HG02970 (cell line): ENCODE measurements around the gene LIN28A.
"Not testable (repeated sequence)": the region's sequence is repeated elsewhere in the genome, so short reads cannot be mapped to it uniquely, and the experiment has no call there.

Experiments
- ATAC-seq: cut with Tn5 transposase; IDR thresholded peaks from one replicate; pipeline ENCODE4 v1.9.1; 2021; ENCODE audit warnings: mild to moderate bottlenecking, moderate library complexity, moderate number of reproducible peaks; ENCODE audit not compliant: unreplicated experiment, low FRiP score

The LIN28A gene

GRCh38 chr1:26410706-26411623, at the start of gene LIN28A:
LIN28A (plus strand) TSS chr1:26410817; CDS start chr1:26410892, 75 bp downstream.
- ATAC-seq, result no peak

DNA sequence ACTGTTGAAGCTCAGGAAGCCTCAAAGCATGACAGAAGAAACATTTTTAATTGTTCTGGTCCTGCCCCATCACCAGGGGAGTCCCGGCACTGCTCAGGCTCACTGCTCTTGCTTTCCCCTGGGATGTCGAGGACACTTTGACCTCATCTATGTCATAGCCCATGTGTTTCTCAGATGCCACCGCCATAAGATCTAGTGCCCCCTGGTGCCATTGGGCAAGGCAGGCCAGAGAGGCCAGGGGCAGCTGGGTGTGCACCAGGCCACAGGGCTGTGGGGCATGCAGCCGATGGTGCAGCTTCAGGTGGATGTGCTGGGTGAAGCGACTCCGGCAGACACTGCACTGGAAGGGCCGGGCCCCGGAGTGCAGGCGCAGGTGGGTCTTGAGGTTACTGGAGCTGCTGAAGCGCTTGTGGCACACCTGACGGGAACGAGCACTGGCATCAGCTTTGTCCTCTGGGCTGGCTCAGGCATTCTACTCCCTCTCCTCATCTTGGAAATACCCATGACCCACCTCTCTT, 49.0 kb upstream of the LIN28A start:
- no peak for ATAC-seq

GRCh38 chr1:26362331-26362730, 48.3 kb upstream of the LIN28A start:
- ATAC-seq, result no peak

DNA sequence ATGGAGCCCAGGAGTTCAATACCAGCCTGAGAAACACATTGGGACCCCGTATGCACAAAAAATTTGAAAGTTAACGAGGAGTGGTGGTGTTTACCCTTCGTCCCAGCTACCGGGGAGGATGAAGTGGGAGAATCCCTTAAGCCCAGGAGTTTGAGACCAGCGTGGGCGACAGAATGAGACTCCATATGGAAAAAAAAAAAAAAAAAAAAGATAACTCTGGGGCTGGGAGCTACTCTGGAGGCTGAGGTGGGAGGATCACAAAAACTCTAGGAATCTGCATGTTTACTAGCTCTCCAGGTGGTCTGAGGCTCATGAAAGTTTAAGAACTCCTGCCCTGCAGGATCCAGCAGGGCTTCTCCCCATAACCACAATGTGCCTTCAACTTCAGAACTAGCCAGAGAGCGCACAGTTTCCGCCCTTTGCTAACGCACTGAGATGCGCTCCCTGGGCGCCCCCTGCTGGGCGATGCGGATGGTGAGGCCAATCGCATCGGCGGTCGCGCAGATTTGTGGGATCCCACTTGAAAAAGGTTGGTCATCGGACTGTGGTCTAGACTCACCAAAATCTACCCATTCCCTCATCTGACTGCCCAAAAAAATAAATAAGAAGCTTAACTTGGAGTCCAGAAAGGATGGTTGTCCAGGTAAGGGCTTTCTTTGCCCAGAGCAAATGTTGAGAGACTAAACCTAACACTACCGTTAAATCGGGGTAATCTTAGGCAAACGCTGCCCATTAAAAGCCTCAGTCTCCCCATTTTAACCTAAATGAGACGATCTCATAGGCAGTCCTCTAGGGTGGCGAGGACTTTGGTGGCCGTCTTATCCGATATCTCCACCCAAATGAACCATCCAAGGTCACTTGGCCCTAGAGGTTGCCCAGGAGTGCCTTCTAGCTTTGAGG, 46.8 kb upstream of the LIN28A start:
- no peak for ATAC-seq

GRCh38 chr1:26364956-26365355, 45.7 kb upstream of the LIN28A start:
- ATAC-seq, result no peak

- no peak for ATAC-seq
Observed at GRCh38 chr1:26367441-26367840, 43.2 kb upstream of the LIN28A start.

GRCh38 chr1:26368006-26368405, 42.6 kb upstream of the LIN28A start:
- ATAC-seq, result no peak

- ATAC-seq, result no peak
Observed at GRCh38 chr1:26368486-26368885, 42.1 kb upstream of the LIN28A start.

DNA sequence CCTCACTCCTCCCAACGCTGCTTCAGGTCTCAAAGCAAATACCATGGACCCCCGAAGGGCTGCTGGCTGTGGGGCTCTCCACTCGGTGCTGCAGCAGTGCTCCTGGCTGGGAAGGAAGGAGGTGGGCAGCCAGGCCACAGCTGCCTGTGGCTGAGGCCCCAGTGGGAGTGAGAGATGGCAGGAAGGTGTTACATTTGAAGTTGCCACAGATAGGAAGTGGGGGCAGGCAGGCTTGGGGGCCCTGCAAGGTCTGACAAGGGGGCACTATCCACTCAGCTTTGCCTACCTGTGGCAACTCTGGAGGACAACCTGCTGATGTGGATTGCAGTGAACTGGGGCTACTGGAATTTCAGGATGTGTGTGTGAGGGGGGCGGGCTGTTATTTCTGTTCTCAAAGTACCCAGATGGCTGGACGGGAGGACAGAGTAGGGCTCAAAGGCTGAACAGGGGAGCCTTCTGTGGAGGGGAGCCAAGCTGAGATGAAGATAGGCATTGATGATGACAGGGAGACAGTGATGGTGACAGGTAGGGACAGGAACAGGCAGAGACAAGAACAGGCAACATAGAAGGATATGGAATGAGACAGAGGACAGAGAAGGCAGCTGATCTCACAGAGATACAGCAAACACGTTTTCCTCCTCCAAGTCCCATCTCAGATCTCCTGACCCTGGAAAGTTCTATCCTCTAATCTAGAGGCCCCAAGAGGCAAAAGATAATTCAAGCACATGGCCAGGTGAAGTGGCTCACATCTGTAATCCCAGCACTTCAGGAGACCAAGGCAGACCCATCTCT, 39.8 kb upstream of the LIN28A start:
- ATAC-seq, result no peak

- no peak for ATAC-seq
Observed at GRCh38 chr1:26372039-26372438, 38.6 kb upstream of the LIN28A start.

DNA sequence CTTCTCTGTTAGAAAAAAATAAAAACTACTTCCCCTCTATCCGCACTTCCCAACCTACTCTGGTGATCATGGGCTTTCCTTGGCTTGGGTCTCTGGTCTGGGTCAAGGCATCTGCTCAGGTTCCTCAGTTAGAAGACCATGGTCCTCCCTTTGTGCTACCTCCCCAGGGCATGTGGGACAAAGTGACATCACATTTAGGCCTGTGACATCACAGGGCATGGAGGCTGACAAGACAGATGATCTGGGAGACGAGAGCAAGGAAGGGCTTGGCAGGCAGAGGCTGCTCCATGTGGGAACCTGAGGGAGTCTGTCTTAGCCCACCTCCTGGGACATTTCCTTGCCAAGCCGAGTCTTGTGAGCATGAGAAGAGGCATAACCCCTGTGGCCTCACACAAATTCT, 38.0 kb upstream of the LIN28A start, which contains the start of gene ZNF683:
TSS of gene ZNF683 (minus strand) at position 140 of the 400 bp plus-strand sequence. CDS start 4,179 bp downstream, outside the sequence.
- not testable (repeated sequence) for ATAC-seq

DNA sequence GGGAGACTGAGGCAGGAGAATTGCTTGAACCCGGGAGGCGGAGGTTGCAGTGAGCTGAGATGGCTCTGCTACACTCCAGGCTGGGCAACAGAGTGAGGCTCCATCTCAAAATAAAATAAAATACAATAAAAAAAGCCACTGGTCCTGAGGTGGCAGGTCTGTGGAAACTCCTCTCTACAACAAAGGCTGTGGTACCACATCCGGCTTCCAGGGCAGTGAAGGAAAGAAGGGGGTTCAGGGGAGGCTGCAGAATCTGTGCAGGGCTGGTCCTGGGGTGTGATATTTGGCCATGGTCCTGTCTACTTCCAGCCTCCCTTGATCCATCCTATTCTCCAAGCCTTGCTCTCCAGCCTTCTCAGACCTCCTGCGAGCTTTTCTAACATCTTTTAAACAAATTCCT, 37.3 kb upstream of the LIN28A start:
- ATAC-seq, result no peak

- no peak for ATAC-seq
Observed at GRCh38 chr1:26373789-26374188, 36.8 kb upstream of the LIN28A start.

- not testable (repeated sequence) for ATAC-seq
Observed at GRCh38 chr1:26374361-26374760, 36.3 kb upstream of the LIN28A start.

DNA sequence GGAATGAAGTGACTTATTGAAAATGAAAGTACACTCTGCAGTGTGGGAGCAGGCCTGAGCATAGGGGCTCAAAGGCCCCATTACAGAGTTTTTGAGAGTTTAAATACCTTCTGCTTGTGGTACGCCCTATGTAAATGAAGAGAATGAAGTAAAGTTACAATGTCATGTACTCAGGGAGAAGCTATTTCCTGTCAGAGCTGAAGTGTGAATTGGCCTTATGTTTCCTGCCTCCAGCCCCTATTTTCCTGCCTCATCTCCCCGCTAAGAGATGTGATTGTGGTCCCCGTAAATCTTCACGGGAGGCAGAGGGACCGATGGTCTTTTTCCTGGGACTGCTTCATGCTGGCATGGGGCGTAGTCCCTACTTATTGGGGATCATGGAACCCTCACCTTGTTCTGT, 35.5 kb upstream of the LIN28A start:
- ATAC-seq, result no peak

DNA sequence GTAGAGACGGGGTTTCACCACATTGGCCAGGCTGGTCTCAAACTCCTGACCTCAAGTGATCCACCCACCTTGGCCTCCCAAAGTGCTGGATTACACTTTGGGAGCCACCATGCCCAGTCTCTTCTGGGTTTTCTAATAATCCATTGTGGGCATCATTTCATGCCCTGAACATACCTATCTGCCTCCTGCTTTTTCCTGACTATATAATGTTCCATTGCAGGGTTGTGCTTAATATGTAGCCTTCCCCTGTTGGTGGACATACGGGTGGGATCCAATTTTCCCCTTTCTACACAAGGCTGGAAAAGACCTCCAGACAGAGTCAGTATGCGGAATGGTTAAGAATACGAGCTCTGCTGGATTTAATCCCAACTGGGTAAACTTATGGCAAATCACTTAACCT, 34.6 kb upstream of the LIN28A start:
- ATAC-seq, result no peak

DNA sequence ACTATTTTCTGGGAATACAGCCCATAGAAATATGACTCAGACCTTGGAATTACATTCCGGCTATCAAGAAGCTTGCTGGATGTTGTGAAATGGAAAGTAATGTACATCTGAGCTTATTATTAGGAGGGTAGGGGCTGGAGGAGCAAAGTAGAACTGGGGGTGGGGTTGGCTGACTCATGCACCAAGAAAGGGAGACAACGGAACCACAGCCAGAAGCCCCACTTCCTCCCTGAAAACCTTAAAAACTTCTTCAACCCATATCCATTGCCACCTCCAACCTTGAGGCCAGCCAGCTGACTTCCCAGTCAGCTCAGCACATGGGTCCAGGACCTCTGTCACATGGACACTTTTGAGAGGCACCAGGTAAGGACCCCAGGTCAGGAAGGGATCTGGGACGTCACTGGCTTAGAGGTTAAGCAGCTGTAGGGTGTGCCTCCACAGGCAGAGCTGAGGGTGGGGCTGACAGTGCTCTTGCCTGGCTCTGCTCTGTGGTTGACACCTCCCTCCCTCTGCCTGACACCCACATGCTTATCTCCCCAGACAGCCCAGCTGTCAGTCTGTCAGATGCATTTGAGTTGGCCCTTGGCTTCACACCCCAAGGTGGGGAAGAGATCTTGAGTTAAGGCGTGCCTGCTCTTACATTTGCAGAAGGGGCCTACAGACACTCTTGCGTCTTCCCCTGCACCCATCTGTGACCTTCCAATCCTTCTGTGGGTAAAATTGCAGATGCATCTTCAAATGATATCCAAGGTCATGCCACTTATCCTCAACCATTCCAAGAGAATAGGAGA, 32.3 kb upstream of the LIN28A start:
- no peak for ATAC-seq

GRCh38 chr1:26378879-26379251, 31.8 kb upstream of the LIN28A start:
- no peak for ATAC-seq

DNA sequence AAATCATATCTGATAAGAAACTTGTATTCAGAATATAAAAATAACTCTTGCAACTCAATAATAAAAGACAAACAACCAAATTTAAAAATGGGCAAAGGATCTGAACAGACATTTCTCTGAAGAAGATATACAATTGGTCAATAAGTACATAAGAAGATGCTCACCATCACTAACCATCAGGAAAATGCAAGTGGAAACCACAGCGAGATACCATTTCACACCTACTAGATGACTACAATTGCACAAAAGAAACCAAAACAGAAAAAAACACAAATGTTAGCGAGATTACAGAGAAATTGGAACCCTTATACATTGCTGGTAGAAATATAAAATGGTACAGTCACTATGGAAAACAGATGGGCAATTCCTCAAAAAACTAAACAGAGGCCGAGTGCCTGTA, 26.5 kb upstream of the LIN28A start:
- ATAC-seq, result no peak
